Skeletal muscle tissue (tissue), 4 donors: ENCODE results near the gene HDAC7. TPM values are rescaled to one million over a fixed set of nuclear protein-coding genes. Genes with fewer than 3 reads are reported as not detected.

Experiments
- H3K27ac ChIP-seq: one replicate; pipeline ENCODE4 v1.7.0; 2013; ENCODE audit warnings: mild to moderate bottlenecking, low read depth, low read length, inconsistent platforms
- H3K27me3 ChIP-seq, 3 donors: one replicate each; pipeline ENCODE4 v1.7.0; 2013; ENCODE audit warnings: low read length in 3 of 3; ENCODE audit not compliant: control insufficient read depth in 3 of 3, insufficient read depth in 3 of 3
- H3K36me3 ChIP-seq, 3 donors: one replicate each; pipeline ENCODE4 v1.7.0; 2013; ENCODE audit warnings: low read length in 3 of 3; ENCODE audit not compliant: control insufficient read depth in 3 of 3, insufficient read depth in 3 of 3
- H3K4me1 ChIP-seq, 3 donors: one replicate each; pipeline ENCODE4 v1.7.0; 2013; ENCODE audit warnings: low read length in 3 of 3, mild to moderate bottlenecking in 3 of 3; ENCODE audit not compliant: control insufficient read depth in 3 of 3, insufficient read depth in 3 of 3
- H3K4me3 ChIP-seq, 3 donors: one replicate each; pipeline ENCODE4 v1.7.0; 2013; ENCODE audit warnings: low read length in 3 of 3
- H3K9ac ChIP-seq, 3 donors: one replicate each; pipeline ENCODE4 v1.7.0; 2013; ENCODE audit warnings: low read length in 3 of 3, mild to moderate bottlenecking in 3 of 3, moderate library complexity in 2 of 3, low read depth in 1 of 3
- H3K9me3 ChIP-seq, 3 donors: one replicate each; pipeline ENCODE4 v1.7.0; 2013; ENCODE audit warnings: low read length in 3 of 3; ENCODE audit not compliant: control insufficient read depth in 3 of 3
- total RNA-seq: library from RNA; depleted of rRNA; stranded (reverse); fragments of >200 nt; gene quantifications from one replicate; pipeline ENCODE4 v1.2.3, GENCODE V29; 2014
- donor health status: Osteomylitis.

Gene HDAC7
- total RNA-seq, 1 donor from 2014 or later = 21.4 TPM

- Histone ChIP-seq H3K9me3 (no peaks in the 10 kb centered on the region), H3K36me3 (peaks cover 0 to 4% (median 0%) of the 10 kb centered on the region in 3 donors), H3K27ac (peak overlapping the region; percentile 93), H3K27me3 (no peaks in the 10 kb centered on the region), H3K4me1 (peaks cover 65 to 76% (median 76%) of the 10 kb centered on the region in 3 donors), H3K9ac (peak overlapping the region in 1 of 3 donors; percentile 5), H3K4me3 (no peak overlapping the region)
These were observed 2.7 kb upstream of the HDAC7 start for GRCh38 chr12:47822401-47822800.

- peak overlapping the region in 2 of 3 donors; percentile 67 to 93 for H3K4me3 ChIP-seq
- no peaks in the 10 kb centered on the region for H3K27me3 ChIP-seq
These were observed 1.6 kb upstream of the HDAC7 start for GRCh38 chr12:47821346-47821706.

GRCh38 chr12:47820631-47821345, 1.1 kb upstream of the HDAC7 start:
- peak overlapping the region; percentile 74 to 94 (median 76) for H3K9ac ChIP-seq
- peak overlapping the region; percentile 93 for H3K27ac ChIP-seq
- no peaks in the 10 kb centered on the region for H3K9me3 ChIP-seq
- peaks cover 0 to 4% (median 0%) of the 10 kb centered on the region in 3 donors for H3K36me3 ChIP-seq
- peaks cover 73 to 83% (median 82%) of the 10 kb centered on the region in 3 donors for H3K4me1 ChIP-seq
- H3K4me3 ChIP-seq = peak overlapping the region; percentile 75 to 94 (median 93)
- no peaks in the 10 kb centered on the region for H3K27me3 ChIP-seq

More at GRCh38 chr12:47821346-47821706, 1.6 kb upstream of the HDAC7 start:
- Histone ChIP-seq H3K4me1 (peaks cover 71 to 83% (median 80%) of the 10 kb centered on the region in 3 donors), H3K27ac (peak overlapping the region; percentile 93), H3K9me3 (no peaks in the 10 kb centered on the region), H3K9ac (peak overlapping the region; percentile 63 to 94 (median 74)), H3K36me3 (peaks cover 0 to 4% (median 0%) of the 10 kb centered on the region in 3 donors)

- Histone ChIP-seq H3K27me3 (no peaks in the 10 kb centered on the region), H3K9ac (peak overlapping the region; percentile 77 to 81 (median 80)), H3K27ac (peak overlapping the region; percentile 93), H3K4me3 (peak overlapping the region; percentile 75 to 94 (median 93)), H3K9me3 (no peaks in the 10 kb centered on the region), H3K4me1 (peaks cover 71 to 86% (median 81%) of the 10 kb centered on the region in 3 donors), H3K36me3 (peaks cover 0 to 4% (median 3%) of the 10 kb centered on the region in 3 donors)
These were observed 386 bp downstream of the HDAC7 start for GRCh38 chr12:47819138-47819895.

GRCh38 chr12:47818467-47819137, 1.1 kb downstream of the HDAC7 start:
- Histone ChIP-seq H3K9ac (peak overlapping the region; percentile 77 to 81 (median 80)), H3K4me3 (peak overlapping the region; percentile 66 to 93 (median 78)), H3K36me3 (peaks cover 0 to 4% (median 4%) of the 10 kb centered on the region in 3 donors), H3K27ac (peak overlapping the region; percentile 82), H3K4me1 (peaks cover 72 to 86% (median 81%) of the 10 kb centered on the region in 3 donors), H3K27me3 (no peaks in the 10 kb centered on the region), H3K9me3 (no peaks in the 10 kb centered on the region)

- no peaks in the 10 kb centered on the region for H3K9me3 ChIP-seq
- H3K27ac ChIP-seq = peak overlapping the region; percentile 82
- peaks cover 0 to 4% (median 4%) of the 10 kb centered on the region in 3 donors for H3K36me3 ChIP-seq
- peaks cover 76 to 86% (median 80%) of the 10 kb centered on the region in 3 donors for H3K4me1 ChIP-seq
- peak overlapping the region in 2 of 3 donors; percentile 80 to 81 for H3K9ac ChIP-seq
- H3K27me3 ChIP-seq = no peaks in the 10 kb centered on the region
- peak overlapping the region; percentile 66 to 93 (median 78) for H3K4me3 ChIP-seq
These were observed 1.7 kb downstream of the HDAC7 start for GRCh38 chr12:47818007-47818376.

GRCh38 chr12:47817272-47818006, 2.3 kb downstream of the HDAC7 start:
- no peaks in the 10 kb centered on the region for H3K27me3 ChIP-seq
- H3K9ac ChIP-seq = peak overlapping the region; percentile 72 to 81 (median 80)
- H3K36me3 ChIP-seq = peaks cover 0 to 4% (median 4%) of the 10 kb centered on the region in 3 donors
- H3K4me3 ChIP-seq = peak overlapping the region; percentile 66 to 93 (median 78)
- peak overlapping the region; percentile 82 for H3K27ac ChIP-seq
- H3K4me1 ChIP-seq = peaks cover 75 to 84% (median 78%) of the 10 kb centered on the region in 3 donors
- H3K9me3 ChIP-seq = no peaks in the 10 kb centered on the region

- Histone ChIP-seq H3K9me3 (no peaks in the 10 kb centered on the region), H3K36me3 (peaks cover 0 to 4% (median 4%) of the 10 kb centered on the region in 3 donors), H3K9ac (peak overlapping the region; percentile 72 to 81 (median 80)), H3K27ac (peak overlapping the region; percentile 82), H3K27me3 (no peaks in the 10 kb centered on the region), H3K4me3 (peak overlapping the region; percentile 23 to 93 (median 78)), H3K4me1 (peaks cover 78 to 85% (median 79%) of the 10 kb centered on the region in 3 donors)
These were observed 3.1 kb downstream of the HDAC7 start for GRCh38 chr12:47816403-47817271.
